HG03039 (cell line): Measurements from ENCODE around the gene VWCE.

Experiments used
- ATAC-seq: cut with Tn5 transposase; IDR thresholded peaks from one replicate; pipeline ENCODE4 v1.9.1; 2021; ENCODE audit warnings: mild to moderate bottlenecking, moderate library complexity; ENCODE audit not compliant: unreplicated experiment

The VWCE gene

GRCh38 chr11:61331651-61332050 lies 36.5 kb upstream of the VWCE start:
- ATAC-seq: no peak

- no peak for ATAC-seq
Observed at GRCh38 chr11:61329871-61330270, 34.8 kb upstream of the VWCE start.

GRCh38 chr11:61328351-61328750 lies 33.2 kb upstream of the VWCE start:
- ATAC-seq: no peak

- ATAC-seq: no peak
Observed at GRCh38 chr11:61327669-61328071, 32.6 kb upstream of the VWCE start.

- no peak for ATAC-seq
Observed at GRCh38 chr11:61325649-61326414, 30.7 kb upstream of the VWCE start.

GRCh38 chr11:61315260-61315659 lies 20.1 kb upstream of the VWCE start:
- ATAC-seq: no peak

- ATAC-seq: no peak
Observed at GRCh38 chr11:61310749-61311148, 15.6 kb upstream of the VWCE start.

GRCh38 chr11:61309739-61310138 lies 14.6 kb upstream of the VWCE start:
- ATAC-seq: no peak

- ATAC-seq: no peak
Observed at GRCh38 chr11:61309141-61309540, 14.0 kb upstream of the VWCE start.

- ATAC-seq: no peak
Observed at GRCh38 chr11:61307354-61307753, 12.2 kb upstream of the VWCE start.

- no peak for ATAC-seq
Observed at GRCh38 chr11:61306221-61306620, 11.1 kb upstream of the VWCE start.

GRCh38 chr11:61305417-61305816 lies 10.3 kb upstream of the VWCE start:
- no peak for ATAC-seq

GRCh38 chr11:61303725-61304124 lies 8.6 kb upstream of the VWCE start:
- no peak for ATAC-seq

GRCh38 chr11:61302550-61302949 lies 7.4 kb upstream of the VWCE start:
- ATAC-seq: no peak

- ATAC-seq: no peak
Observed at GRCh38 chr11:61298663-61299244, 3.6 kb upstream of the VWCE start.

GRCh38 chr11:61297746-61298145 lies 2.6 kb upstream of the VWCE start:
- no peak for ATAC-seq

- ATAC-seq: no peak
Observed at GRCh38 chr11:61297341-61297740, 2.2 kb upstream of the VWCE start.

GRCh38 chr11:61295596-61295926 lies 445 bp upstream of the VWCE start:
- ATAC-seq: no peak

GRCh38 chr11:61293867-61294716 lies 1.0 kb downstream of the VWCE start:
- peak; percentile 8 for ATAC-seq

- no peak for ATAC-seq
Observed at GRCh38 chr11:61292356-61292755, 2.8 kb downstream of the VWCE start.

- ATAC-seq: no peak
Observed at GRCh38 chr11:61290905-61291690, 4.0 kb downstream of the VWCE start.
